ENCODE results near the gene MACROD1.

The MACROD1 gene

DNA sequence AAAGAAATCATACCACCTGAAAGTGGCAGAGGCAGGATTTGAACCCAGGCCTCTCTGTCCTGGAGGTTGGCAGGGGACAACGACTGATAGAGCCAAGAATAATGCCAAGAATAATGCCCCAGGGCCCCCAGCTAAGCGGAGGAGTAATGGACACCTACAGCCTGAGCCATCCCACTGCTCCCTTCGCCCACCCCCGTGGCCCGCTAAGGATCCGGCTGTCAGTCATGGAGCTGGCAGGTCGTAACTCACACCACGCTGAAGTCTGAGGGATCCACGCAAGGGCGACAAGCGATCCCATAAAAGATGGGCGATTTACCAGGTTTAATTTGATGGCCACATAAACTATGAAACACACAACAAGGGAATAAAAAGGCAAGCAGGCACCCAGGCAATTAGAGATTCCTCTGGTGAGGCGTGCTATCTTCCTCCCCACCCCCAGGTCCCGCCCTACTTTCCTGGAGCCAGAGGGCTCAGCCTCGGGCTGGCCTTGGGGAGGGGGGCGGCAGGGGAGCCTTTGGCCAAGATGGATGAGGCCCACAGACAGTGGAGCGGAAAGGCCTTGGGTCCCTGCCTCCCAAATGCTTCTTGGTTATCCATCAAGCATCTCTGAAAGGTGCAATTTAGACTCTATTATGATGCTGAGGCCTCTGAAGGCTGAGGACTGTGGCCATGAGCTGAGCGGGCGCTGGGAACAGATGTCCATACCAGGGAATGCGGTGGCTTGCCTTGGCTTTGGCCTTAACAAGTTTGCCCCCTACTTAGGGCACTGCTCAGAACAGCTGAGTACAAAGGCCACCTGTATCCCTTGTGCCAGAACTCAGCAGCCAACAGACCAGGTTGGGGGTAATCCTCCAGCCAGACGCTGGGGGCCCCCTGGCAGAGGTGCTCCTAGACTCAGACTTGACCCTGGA lies 55.2 kb downstream of the MACROD1 start:
- no peak for DNase-seq (ENCODE audit: low read depth)

DNA sequence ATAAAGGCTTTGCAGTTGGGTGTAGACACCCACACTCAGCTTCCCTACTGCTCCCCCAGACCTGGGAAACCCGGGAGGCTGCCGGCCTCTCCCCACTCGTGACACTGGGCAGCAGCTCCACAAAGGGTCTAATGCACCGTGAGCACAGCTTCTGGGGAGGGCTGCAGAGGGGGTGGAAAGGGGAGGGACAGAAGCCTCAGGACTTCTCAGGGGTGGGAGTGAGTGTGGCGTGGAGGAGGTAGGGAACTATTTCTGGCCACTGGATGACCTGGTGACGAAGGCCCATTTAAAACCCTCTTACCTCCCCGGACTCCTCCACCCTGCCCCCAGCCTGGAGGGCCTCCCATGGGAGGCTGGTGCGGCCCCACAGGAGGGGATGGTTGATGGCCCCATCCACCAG lies 56.6 kb downstream of the MACROD1 start:
- DNase-seq (ENCODE audit: low read depth) = no peak

DNA sequence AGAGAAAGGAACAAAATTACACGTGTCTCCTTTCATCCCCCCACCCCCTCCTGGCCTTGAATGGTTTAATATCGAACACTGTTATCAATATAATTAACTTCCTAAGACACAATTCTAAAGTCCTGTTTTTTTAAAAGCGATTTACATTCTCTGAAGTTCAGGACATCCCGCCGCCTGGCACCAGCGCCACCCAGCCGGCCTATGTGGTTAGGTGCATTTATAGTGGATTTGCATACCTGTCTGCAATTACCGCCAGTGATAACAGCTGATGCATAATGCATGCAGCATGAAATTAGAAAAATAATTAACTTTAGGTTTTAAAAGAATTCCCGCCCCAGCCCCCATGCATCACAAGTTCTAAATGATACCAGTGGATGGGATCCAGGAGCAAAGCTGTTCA lies 58.6 kb downstream of the MACROD1 start:
- DNase-seq (ENCODE audit: low read depth) = no peak

DNA sequence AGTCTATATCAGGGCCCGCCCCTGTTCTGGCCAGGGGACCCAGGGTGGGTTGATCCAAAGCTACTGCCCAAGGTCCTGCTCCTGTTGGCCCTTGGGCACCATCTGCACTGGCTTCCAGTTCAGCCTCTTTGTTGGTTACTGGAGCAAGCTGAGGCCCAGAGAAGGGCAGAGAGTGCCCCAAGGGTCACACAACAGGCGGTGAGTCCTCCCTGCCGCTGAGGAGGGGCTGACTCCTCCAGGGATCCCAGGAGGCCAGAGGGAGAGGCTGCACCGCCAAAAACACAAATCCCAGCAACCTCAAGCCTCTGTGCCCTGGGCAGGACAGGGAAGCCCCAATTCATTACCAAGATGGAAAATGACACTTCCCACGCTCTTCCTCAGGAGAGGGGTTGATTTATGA lies 61.3 kb downstream of the MACROD1 start:
- no peak for DNase-seq (ENCODE audit: low read depth)

DNA sequence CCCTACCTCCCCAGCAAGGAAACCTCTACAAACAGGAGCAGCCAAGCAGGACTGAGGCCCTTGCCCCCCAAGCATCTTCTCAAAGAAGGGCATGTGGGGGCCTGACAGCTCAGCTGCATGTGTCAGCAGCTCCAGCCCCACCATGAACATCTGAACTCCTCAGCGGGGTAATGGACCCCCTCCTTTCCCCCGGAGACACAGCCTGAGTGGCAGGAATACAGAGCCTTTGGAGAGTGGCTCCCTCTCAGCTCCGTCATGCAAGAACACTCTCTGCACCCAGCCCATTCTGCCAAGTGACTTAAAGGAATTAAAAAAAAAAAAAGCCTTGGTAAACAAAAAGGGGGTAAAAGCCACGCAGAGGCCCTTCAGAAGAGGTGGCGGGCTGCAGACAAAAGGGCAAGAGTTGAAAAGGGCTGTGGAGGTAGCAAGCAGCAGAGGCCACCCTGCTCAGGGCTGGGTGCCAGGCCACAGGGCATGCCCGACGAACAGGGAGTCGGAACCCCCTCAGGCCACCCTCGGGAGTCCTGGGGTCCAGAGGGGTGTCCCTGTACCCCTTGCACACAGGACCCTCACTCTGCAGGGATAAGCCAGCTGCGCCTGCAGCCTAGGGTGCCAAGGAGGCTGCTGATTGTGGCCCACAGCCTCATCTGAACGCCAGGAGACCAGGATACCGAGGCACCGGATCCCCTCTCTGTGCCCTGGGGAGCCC lies 62.5 kb downstream of the MACROD1 start:
- no peak for DNase-seq (ENCODE audit: low read depth)

DNA sequence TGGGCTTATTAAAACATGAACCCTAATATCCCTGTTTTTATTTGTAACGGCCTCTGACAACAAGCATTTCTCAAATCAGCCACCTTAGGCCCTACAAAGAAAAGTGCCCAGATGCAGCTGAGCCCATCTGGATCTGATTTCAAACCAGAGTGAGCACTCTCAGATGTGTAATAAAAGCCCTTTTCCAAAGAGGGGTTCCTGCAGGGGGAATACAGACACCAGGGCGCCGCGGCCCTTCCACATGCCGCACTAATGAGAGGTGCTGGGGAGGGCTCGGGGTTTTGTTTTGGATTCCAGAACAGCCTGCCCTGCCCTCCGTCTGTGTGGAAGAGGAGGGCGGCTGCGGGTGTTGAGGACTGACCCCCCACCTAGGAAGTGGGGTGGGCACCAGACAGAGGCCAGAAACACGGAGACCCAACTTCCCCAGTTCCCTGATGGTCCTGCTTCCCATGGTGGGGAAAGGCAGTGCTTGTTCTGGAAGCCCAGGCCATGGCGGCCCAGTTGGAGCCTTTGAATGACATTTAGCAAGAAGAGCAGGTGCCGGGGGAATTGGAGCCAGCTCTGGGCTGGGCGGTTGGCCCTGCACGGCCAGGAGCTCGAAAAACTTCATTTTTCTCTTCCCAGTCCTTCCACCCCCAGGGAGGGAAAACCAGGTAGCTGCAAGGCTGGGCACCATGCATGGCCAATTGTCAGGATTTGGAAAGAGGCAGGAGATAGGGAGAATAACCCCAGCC lies 63.7 kb downstream of the MACROD1 start:
- DNase-seq (ENCODE audit: low read depth) = no peak

DNA sequence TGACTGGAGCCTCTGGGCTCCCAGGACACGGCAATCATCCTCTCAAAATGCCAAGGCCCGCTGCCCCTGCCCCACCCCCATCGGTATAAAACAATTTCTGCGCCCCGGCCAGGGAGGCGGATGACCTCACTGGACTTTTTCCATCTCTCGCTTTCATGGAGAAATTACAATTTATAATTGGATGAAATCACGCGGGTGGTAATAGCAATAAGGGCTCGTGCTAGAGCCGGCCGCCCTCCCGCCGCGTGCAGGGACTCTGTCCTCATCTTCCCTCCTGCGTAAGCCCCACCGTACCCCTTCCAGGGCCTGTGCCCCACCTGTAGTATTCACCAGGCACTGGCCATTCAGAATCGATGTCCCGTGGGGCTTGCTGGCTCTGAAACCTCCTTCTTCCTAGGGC lies 64.5 kb downstream of the MACROD1 start:
- no peak for DNase-seq (ENCODE audit: low read depth)

DNA sequence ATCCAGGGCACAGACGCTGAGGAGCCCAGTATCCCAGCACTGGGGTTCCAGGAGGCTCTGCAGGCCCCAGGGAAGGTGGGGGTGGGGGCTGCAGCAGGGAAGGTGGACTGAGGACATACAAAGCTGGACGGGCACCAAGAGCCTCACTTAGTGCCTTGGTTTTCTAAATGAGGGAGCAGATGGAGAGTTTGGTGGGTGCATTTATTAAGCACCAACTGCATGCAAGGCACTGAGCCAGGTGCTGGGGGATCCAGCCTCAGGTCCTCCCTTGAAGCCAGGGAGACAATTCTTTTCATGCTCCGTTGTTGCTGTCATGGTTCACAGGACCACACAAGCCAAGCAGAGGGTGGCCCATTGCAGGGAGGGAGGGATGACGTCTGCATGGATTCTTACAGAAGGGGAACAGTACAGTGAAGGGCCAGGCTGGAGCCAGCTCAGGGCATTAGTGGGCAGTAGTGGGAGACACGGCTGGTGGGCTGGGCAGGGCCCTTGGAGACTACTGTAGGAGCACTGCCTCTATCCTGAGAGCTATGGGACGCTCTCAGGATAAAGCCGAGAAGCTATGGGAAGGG lies 65.0 kb downstream of the MACROD1 start:
- DNase-seq (ENCODE audit: low read depth) = no peak

DNA sequence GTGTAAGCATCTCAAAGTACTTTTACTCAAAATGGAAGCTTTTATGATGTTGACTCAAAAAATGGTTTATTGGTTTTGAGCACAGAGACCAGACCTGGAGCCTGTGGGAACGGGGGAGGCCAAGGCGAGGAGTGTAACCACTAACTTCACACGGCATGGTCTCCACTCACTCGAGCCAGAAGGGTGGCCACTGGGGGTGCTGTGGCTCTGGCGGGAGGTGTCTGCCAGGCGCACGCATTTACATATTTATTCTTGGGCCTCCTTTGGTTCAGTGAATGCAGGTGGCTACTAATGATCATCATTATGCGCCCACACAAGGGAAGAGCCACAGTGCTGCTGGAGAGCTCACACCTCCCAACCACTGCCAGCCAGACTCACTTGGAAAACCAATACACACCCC lies 65.6 kb downstream of the MACROD1 start:
- no peak for DNase-seq (ENCODE audit: low read depth)

DNA sequence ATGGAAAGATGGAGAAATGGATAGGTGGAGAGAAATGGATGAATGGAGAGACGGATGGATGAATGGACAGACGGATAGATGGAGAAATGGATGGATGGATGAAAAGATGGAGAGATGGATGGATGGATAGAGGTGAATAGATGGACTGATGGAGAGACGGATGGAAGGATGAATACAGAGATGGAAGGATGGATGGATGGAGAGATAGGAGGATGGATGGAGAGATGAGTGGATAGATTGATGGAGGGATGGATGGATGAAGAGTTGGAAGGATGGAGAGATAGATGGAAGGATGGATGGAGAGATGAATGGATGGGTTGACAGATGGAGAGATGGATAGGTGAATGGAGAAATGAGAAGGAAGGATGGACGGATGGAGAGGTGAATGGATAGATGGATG lies 66.5 kb downstream of the MACROD1 start:
- DNase-seq (ENCODE audit: low read depth) = no peak

DNA sequence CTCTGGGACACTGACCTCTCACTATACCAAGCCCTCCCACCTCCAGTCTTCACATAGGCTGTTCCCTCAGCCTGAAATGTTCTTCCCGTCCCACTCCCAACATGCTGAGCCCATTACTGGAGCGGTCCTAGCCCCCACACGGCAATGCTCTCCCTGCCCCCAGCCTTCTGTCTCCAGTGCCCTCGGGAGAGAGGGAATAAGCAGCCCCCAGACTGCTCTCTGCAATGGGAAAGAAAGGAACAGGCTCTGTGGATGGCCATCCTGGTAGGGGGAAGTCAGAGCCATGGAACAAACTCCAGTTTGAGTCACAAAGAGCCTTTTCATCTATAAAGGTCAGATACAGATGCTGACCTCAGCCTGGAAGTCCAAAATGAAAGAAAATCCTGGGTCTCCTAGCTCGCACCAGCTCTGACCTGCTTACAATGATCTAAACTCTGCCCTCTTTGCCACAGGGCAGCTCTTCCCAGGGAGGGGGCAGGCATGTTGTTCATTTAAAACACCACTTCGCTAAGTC lies 67.5 kb downstream of the MACROD1 start:
- no peak for DNase-seq (ENCODE audit: low read depth)

DNA sequence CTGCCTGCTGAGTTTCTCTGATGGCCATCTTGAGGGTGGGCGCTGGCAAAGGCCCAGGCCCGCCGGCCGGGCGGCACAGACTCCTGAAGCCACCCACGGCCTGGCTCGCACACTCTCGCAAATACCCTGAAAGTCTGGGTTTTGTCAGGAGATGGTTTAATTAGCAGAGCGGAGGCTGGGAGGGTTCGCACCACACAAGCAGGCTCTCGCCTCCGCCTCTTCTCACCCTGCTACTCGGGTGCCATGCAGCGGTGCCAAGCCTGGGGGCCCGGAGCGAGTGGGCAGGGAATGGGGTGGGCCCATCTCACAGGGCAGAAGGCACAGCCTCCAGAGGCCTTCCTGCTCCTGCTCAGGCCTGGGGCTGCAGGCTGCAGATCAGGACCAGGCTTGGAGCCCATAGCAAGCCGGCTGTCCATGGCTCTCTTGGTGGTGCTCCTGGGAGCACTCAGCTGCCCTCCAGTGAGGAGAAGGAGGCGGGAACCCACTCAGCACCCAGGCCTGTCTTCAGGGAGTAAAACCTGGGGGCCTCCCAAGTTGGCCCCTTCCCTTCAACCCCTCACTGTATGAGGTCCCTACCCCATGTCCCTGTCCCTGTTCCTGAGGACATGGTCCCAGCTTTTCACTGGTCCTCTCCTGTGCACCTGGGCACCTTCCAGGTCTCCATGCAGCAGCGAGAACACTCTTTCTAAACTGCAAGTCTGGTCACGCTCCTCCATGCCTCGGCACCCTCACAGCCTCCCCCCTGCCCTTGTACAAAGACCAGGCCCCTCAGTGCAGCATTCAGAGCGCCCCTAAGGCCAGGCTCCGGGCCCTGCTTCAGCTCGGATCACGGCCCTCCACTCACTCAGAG lies 68.2 kb downstream of the MACROD1 start:
- DNase-seq (ENCODE audit: low read depth) = no peak

DNA sequence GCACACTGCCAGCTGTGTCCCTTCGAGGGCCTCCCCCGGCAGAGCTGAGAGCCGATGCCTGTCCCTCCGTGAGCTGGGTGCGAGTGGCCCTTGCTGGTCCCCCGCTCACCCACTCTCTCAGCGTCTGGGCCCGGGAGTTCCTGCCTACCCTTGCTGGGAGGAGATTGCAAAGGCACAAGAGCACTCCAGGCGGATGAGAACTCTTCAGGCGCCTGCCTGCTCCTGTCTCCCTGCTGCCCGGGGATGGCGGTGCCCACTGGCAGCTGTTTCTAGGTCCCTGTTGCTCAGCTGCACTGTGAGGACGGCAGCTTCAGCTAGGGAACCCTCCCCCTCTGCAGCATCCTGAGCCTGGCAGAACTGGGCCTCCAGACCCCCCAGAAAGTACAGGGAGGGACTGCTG lies 69.1 kb downstream of the MACROD1 start:
- DNase-seq (ENCODE audit: low read depth) = no peak

DNA sequence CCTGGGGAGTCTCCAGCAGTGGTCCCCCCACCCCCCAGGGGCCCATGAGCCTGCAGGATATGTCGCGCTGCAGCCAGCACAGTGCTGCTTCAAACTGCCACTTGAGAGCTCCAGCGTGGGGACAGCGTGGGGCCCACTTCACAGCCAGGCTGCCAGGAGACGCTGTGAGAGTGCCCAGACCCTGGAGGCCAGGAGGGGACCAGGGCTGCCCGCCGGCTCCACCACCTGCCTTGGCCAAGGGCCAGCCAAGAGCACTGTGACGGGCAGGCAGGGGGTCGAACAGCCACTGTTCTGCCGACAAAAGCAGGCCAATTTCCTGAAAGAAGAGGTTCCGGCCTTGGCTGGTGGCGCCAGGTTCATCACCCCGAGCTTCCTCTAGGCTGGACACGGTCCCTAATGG lies 70.0 kb downstream of the MACROD1 start:
- DNase-seq (ENCODE audit: low read depth) = no peak

DNA sequence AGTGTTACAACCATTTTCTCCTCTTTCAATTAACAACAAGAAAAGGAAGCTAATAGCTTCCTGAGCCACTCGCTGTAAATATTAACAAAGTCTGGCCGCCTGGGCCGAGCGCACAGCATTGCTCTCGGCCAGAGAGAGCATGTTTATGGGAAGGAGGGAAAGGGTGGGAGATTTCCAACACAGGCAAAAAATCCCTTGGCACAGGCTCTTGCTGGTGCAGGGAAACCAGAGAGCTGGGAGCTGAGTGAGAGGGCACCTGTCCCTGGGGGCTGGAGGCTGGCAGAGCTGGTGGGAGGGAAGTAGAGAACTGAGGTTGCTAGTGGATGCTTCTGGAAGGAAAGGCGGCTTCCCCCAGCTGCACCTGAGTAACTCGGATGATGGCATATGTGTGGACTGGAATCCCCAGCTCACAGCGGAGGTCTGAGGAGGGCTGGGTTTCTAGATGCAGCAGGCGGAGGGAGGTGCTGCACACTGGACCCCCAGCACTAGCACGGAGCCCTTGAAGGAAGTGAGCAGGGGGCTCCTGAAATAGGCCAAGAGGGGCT lies 70.6 kb downstream of the MACROD1 start:
- no peak for DNase-seq (ENCODE audit: low read depth)

DNA sequence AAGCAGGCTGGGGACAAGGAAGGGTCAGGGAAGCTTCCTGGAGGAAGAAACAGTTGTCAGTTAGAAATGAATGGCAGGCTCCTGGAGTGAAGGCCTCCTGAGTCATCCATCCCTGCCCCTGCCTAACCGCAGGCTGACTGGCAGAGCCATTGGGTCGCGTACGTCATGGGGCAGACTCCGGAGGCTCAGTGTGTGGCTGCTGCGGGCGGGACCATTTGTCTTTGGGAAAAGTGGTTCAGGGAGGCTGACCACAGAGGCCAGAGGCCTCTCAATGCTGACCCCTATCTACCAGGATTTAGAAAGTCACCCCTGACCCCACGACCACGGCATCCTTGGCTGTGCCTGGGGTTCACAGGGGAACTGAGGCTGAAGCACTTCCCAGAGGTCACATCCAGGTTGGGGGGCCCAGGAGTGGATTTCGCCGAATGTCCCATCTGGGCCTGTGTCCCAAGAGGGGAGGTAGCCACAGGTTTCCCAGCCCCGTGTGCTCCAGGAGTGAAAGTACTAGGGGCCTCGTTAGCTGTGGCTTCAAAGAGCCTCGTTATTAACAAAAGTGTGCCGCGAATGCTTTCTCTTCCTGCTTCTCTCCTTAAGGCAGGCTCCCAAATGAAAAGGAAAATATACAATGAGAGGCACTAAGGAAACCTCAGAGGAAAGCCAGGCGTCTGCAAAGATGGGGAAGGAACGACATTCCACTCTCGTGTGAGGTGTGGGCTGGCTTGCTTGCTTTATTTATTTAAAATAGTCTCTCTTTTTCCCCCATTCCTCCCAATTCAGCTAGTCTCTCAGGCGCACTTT lies 71.3 kb downstream of the MACROD1 start:
- peak; percentile 81 for DNase-seq (ENCODE audit: low read depth)

DNA sequence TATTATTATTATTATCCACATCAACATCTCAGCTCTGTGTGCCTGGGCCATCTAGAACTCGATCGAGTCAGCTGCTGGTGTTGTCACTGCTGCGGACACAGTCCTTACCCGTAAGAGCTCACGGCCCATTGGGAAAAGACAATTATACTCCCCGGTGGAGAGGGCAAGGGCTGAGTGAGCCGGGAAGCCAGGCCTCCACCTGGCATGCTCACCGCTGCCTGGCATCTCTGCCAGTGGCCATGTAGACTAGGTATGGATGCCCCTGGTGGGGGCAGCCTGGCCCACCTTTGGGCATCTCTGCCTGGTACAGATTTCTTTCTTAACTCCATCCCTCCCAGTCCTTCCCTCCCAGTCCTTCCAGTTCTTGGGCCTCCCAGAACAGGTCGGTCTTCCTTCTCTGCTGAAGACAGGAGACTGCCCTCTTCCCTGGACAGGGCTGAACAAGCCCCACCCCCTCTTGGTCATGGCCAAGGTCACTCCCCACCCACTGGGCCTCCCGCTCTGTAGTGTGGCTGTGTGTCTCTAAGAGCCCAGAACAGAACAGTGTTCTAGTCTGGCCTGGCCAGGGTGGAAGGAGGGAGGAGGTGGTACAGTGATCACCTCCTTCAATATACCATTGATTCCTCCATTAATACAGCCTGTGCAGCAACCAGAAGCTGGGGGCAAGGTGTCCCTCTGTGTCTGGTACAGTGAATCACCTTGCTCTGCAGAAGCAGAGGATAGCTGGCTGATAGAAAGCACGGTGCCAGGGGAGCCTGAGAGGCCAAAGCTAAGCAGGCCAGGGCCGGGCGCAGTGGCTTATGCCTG lies 72.5 kb downstream of the MACROD1 start:
- DNase-seq (ENCODE audit: low read depth) = no peak

DNA sequence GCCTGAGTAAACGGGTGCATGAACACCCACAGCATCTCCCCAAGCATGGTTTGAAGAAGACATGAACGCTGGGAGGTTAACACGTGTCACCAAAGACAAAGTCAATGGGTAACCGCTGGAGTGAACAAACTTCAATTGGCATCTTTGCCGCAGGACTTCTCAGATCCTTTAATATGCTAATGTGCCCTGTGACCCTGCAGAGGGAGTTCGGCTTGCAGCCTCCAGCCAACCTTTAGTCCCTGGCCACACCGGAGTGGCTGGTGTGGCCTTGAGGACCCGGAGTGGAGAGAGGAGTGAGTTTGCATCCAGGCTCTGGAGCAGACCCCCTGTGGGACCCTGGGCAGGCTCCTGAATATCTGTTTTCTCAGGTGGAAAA lies 73.2 kb downstream of the MACROD1 start:
- no peak for DNase-seq (ENCODE audit: low read depth)

DNA sequence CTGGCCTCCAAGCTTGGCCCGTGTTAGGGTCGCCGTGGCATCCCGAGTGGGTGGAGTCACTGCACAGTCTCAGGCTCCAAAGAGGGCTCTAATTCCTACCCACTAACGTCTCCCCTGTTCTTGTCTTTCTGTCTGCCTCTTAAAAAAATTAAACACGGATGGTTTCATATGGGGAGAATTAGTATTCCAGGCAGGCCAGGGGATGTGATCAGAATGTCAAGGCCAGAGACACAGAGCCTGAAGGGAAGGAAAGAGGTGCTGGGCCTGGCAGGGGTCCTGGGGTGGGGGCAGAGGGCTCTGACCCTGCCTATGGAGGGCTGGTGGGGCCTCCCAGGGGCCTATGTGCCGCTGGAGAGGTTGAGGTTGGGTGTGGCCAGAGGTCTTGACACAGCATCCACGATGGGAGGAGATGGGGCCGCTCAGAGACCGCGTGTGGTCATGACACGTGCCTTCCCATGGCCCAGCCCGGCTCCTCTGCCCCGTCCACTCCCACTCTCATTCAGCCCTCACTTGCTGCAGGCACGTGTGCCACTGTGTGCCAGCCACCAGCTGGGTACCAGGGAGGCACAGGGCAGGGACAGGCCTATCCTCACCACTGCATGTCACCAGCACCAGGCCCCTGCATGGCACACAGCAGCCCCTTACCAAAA lies 73.7 kb downstream of the MACROD1 start:
- DNase-seq (ENCODE audit: low read depth) = no peak
